SH-SY5Y (cell line): ENCODE data around the gene FGFR3.

Experiments
- GATA2 ChIP-seq: IDR thresholded peaks from 2 replicates; pipeline ENCODE4 v1.6.1; 2011; ENCODE audit warnings: mild to moderate bottlenecking, low read depth, low read length
- GATA3 ChIP-seq: IDR thresholded peaks from 2 replicates; pipeline ENCODE4 v1.6.1; 2011; ENCODE audit warnings: low read depth, mild to moderate bottlenecking, low read length, moderate library complexity

The FGFR3 gene

GRCh38 chr4:1752284-1753041 is 40.6 kb upstream of the FGFR3 start:
- TF ChIP-seq GATA2 (no peak), GATA3 (no peak)

- TF ChIP-seq GATA2 (no peak), GATA3 (no peak)
These were observed 39.8 kb upstream of the FGFR3 start for GRCh38 chr4:1753294-1753696.

GRCh38 chr4:1753697-1754311 is 39.3 kb upstream of the FGFR3 start:
- TF ChIP-seq GATA3 (no peak), GATA2 (no peak)

- TF ChIP-seq GATA3, result no peak
- TF ChIP-seq GATA2, result peak; percentile 84
These were observed 38.8 kb upstream of the FGFR3 start for GRCh38 chr4:1754336-1754735.

DNA sequence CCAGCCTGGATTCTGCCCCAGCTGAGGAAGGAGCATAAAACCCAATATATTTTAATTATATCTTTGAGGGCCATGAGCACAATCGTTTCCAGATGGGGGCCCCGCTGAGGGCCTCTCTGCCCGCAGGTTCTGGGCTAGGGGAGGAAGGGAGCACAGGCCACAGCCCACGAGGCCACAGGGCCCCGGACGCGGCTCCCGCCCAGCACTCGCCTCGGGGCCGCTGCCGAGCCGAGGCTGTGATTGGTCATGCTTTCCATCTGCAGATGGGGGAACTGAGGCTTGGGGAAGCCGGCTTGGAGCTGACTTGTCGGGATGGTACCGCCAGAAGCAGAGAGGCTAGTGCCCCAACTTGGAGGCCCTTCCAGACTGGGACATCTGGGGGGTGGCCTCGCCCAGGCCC is 37.8 kb upstream of the FGFR3 start:
- TF ChIP-seq GATA3 (no peak), GATA2 (no peak)

DNA sequence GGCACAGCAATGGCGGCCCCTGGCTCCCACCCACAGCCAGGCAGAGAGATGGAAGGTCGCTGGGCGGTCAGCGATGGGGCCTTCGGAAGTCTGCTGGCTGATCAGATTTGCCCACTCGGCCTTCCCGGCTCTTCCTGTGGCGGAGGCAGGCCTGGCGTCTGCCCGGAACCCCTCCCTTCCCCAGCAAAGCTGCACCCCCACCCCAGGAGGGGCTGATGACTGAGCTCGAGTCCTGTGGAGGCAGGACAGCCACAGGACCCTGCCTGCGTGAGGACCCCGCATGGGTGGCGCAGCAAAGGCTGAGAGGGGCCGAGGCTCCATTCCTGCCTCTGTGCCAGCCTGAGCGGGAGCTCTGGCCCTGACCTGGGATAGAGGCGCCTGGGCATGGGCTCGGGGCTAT is 37.0 kb upstream of the FGFR3 start:
- TF ChIP-seq GATA3, result no peak

DNA sequence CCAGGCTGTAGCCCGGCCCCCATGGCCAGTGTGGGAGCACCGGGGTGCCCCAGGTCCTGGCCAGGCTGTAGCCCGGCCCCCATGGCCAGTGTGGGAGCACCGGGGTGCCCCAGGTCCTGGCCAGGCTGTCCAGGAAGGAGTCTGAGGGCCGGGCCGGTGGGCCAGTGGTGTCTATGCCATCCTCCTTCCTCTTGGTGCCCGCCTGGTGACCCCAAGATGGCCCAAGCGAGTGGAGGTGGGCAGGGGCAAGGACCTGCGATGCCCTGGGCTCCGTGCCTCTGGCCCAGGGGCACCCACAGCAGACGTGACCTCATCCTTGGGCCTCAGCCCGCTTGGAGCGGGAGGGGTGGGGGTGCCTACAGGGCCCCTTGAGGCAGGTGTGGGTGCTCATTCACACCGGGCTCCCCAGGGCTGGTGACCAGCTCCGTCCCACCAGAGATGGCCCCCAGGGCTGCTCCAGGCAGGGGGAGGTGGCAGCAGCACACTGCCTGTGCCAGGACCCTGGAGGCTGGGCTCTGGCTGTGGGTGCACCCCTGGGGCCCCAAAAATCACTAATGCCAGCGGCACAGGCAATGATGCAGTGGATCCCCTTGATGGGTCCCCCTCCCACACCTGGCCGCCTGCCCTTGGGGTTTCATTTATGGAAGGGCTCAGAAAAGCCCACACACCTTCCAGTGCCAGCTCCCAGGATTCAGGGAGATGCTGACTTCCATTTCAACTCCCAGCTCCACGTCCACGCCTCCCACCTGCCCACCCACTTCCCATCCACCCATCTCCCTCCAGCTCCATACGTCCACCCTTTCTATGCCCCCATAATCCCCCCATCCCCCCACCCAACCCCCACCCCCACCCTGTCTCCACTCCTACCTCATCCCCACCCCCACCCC is 36.0 kb upstream of the FGFR3 start:
- no peak for TF ChIP-seq GATA2
- no peak for TF ChIP-seq GATA3

GRCh38 chr4:1757836-1758235 is 35.3 kb upstream of the FGFR3 start:
- TF ChIP-seq GATA3, result no peak
- no peak for TF ChIP-seq GATA2

- no peak for TF ChIP-seq GATA3
- no peak for TF ChIP-seq GATA2
These were observed 34.6 kb upstream of the FGFR3 start for GRCh38 chr4:1758306-1759121.

GRCh38 chr4:1759170-1759817 is 33.8 kb upstream of the FGFR3 start:
- TF ChIP-seq GATA3 (no peak), GATA2 (no peak)

GRCh38 chr4:1759818-1760223 is 33.3 kb upstream of the FGFR3 start:
- TF ChIP-seq GATA2, result no peak
- no peak for TF ChIP-seq GATA3

DNA sequence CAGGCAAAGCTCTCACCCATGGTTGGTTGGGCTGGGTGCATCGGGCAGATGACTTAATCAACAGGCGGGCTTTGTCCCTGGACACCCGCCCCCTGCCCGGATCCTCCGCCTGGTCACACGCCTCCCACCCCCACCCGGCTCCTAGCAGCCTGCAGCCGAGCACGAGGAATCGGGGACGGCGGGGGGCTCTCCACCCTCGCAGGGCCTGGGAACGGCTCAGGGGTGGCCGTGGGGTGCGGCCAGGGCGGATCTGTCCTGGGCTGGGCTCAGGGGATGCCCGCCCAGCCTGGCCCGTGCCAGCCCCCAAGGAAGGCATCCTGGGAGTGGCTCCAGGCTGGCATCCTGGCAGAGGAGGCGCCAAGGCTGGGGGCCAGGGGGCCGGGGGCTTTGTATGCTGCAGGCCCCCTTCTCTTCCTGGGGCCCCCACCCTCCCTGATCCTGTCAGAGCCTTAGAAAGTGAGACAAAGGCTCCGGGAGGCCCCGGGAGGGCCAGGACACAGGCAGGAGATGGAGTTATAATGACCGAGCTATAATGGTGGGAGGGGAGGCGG is 32.5 kb upstream of the FGFR3 start:
- TF ChIP-seq GATA3 (no peak), GATA2 (no peak)

DNA sequence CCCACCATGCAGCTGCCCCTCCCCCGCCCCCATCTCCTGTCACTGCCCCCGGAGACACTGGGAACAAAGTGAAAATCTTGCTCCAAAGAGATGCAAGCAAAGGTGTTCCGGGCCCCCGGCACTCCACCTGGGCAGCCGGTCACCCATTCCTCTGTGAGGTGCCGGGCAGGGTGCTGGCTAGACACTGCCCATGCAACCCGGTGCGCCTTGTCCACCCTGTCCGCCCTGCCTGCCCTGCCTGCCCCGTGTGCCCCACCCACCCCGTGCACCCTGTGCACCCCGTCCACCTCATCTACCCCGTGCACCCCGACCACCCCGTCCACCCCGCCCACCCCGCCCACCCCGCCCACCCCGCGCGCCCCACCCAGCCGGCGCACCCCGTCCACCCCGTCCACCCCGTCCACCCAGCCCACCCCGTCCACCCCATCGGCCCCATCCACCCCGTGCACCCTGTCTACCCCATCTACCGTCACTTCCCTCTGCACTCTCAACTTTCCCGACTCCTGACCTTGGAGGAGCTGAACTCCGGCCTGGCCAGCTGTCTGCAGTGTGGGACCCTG is 31.9 kb upstream of the FGFR3 start:
- TF ChIP-seq GATA3, result no peak
- TF ChIP-seq GATA2, result no peak
